Spleen (tissue), 7 donors: Measurements from ENCODE around the gene RAD51.
"Not testable (repeated sequence)": the region's sequence is repeated elsewhere in the genome, so short reads cannot be mapped to it uniquely, and the experiment has no call there.

Source experiments
- POLR2A ChIP-seq, 3 donors: fragments of 450-650 bp; IDR thresholded peaks; one replicate each; pipeline ENCODE4 v1.5.1; 2017; ENCODE audit warnings: antibody characterized with exemption in 3 of 3, mild to moderate bottlenecking in 1 of 3
- POLR2AphosphoS5 ChIP-seq, 3 donors: sonication (generic); formaldehyde crosslinking; IDR thresholded peaks; one replicate each; pipeline ENCODE4 v1.5.1; 2017; ENCODE audit warnings: antibody characterized with exemption in 3 of 3
- TF ChIP-seq, protein P1 (sequence below), 11 experiments: fragments of 200-600 bp in 7 of 11; fragments of 450-650 bp in 4 of 11; sonication (generic) in 4 of 11; IDR thresholded peaks in 8 of 11; conservative IDR thresholded peaks in 3 of 11; 1 replicate in 7 of 11; 2 replicates in 4 of 11; pipeline versions ENCODE4 v1.4.0 to v1.8.0; 2016 to 2021; ENCODE audit warnings: antibody characterized with exemption in 11 of 11, inconsistent platforms in 4 of 11, mild to moderate bottlenecking in 1 of 11
- donor health status: DM: no; HTN: no; CAD: no; lungs with moderate emphysema.
- donor health status: DM: no; HTN: no; CAD: no.
- donor health status: DM: no; HTN: no; CAD: no.

GRCh38 chr15:40676290-40676689 is 18.7 kb upstream of the RAD51 start:
- TF ChIP-seq, protein P1, sequence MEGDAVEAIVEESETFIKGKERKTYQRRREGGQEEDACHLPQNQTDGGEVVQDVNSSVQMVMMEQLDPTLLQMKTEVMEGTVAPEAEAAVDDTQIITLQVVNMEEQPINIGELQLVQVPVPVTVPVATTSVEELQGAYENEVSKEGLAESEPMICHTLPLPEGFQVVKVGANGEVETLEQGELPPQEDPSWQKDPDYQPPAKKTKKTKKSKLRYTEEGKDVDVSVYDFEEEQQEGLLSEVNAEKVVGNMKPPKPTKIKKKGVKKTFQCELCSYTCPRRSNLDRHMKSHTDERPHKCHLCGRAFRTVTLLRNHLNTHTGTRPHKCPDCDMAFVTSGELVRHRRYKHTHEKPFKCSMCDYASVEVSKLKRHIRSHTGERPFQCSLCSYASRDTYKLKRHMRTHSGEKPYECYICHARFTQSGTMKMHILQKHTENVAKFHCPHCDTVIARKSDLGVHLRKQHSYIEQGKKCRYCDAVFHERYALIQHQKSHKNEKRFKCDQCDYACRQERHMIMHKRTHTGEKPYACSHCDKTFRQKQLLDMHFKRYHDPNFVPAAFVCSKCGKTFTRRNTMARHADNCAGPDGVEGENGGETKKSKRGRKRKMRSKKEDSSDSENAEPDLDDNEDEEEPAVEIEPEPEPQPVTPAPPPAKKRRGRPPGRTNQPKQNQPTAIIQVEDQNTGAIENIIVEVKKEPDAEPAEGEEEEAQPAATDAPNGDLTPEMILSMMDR (IDR thresholded peaks at IDR 0.05 in 8 of 11, conservative IDR thresholded peaks at IDR 0.05 in 3 of 11) = not testable (repeated sequence)
- TF ChIP-seq POLR2A, POLR2AphosphoS5 (IDR thresholded peaks at IDR 0.05): not testable (repeated sequence)
